HG03565 (cell line): ENCODE results near the gene PDE4B.
"Not testable (repeated sequence)": the region's sequence is repeated elsewhere in the genome, so short reads cannot be mapped to it uniquely, and the experiment has no call there.

Source experiments
- ATAC-seq: cut with Tn5 transposase; IDR thresholded peaks from one replicate; pipeline ENCODE4 v1.9.1; 2021; ENCODE audit warnings: mild to moderate bottlenecking, moderate library complexity; ENCODE audit not compliant: unreplicated experiment

The PDE4B gene

GRCh38 chr1:66296951-66297350, 504.3 kb downstream of the PDE4B start:
- ATAC-seq = no peak

DNA sequence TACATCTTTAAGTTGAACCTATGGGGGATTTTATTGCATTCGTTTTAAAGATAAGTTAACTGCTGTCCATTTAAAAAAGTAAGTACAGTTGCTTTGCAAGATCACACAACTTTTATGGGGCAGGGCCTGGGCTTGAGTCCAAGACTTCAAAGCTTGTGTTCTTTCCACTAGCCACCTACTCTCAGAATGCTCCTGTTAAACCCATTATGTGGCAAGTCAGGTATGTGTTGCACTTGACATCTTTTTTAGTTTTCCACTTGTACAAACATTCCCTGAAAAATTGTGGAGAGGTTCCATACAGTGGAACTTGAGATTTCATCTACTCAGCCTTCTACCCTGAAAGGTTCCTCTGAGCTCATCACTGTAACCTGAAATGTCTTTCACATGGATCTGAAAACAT, 505.8 kb downstream of the PDE4B start:
- no peak for ATAC-seq

GRCh38 chr1:66300280-66300971, 507.7 kb downstream of the PDE4B start:
- ATAC-seq = no peak

DNA sequence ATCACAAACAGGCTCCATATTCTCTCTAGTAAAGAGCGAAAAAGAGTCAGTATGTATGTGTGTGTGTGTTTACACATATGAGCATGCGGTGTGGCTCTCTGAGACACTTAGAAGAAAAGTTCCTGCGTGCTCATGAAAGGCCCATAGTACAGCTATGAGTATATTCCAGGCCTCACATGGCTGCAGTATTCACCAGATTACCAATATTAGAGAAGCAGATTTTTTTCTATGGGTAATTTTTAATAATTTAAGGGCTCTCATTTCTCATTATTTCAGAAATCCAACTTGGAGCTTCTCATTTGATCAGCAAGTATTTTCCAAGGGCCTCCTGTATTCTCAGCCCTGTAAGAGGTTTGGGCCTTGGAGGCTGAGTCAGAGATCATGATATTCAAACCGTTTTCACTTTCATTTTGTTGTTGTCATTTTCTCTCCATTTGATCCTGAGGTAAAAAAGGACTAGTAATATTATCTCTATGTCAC, 508.3 kb downstream of the PDE4B start:
- ATAC-seq = peak; percentile 78

GRCh38 chr1:66302184-66302742, 509.6 kb downstream of the PDE4B start:
- no peak for ATAC-seq

DNA sequence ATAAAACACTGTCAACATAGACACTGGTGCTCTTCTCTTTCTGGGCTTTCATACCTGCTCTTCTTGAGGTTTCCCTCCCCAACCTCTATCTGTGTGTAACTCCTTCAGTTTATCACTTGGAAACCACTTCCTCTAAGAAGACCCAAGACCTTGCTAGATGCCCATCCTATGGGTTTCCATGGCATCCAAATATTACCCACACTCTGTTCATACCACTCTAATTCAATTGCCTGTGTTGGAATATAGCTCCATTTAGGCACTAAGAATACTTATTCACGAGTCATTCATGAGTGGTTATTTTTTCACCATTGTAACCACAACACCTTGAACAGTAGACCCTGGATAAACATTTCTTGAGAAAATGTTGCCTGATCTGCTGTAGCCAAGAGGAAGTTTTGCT, 510.1 kb downstream of the PDE4B start:
- no peak for ATAC-seq

DNA sequence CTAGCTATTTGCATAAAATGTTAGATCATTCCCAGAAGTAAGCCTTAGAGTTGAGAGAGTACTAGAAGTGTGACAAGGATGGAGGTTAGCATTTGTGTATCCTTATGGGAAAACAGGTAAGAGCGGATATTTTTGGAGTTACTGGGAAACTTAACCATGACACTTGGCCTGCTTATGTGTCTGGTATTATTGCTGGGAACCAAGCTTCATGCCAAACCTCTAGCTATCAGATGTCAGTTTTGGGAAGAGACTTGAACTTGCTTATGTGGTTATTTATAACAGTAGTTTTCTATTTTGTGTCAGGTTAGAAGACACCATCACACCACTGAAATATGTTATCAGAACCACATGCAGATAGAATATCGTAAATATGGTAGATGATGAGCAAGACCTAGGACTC, 511.0 kb downstream of the PDE4B start:
- ATAC-seq = no peak

DNA sequence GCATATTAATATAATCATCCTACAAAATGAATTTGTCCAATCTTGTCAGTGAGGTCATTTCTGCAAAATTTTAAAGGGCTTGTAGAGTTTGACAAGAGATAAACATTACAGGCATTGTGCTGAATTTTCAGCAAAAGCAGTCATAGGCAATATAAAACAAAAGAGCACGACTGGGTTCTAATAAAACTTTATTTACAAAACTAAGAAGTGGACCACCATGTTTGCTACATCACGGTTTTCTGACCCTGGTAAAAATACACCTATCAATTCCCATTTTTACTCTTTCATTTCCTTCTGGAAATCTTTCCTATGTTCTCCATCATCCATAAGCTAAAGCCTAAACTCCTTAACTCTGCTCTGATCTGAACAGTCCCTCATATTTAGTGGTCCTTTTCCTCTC, 511.4 kb downstream of the PDE4B start:
- no peak for ATAC-seq

GRCh38 chr1:66305927-66306326, 513.2 kb downstream of the PDE4B start:
- peak; percentile 32 for ATAC-seq

DNA sequence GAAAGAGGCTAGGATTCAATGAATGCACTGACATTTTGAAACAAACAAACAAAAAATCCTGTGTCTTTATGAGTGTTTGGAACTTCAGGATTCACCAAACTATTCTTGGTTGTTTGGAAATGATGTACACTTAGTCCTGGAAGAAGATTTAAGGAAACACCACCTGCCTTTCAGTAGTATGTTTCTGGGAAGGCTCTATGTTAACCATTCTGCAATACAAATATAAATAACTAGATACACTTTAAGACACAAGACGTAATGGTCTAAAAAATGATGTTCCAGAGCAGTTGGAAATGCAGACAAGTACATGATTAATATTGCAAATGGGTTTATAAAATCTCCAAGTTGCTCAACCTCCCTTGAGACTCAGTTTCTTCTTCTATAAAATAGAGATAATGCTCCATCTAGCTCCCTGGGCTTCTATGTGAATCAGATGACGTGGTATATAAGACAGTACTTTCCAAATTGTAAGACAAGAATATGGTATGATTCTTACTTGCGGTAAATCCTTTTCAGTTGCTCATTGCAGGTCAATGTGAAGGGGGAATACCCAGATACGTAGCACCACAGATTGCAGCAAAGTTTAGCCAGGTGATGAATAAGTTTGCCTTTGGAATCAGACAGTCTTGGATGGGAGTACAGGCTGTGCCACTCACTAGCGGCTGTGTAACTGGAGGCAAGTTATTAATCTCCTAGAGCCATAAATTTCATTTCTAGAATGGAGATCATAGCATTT, 516.5 kb downstream of the PDE4B start:
- ATAC-seq = no peak

DNA sequence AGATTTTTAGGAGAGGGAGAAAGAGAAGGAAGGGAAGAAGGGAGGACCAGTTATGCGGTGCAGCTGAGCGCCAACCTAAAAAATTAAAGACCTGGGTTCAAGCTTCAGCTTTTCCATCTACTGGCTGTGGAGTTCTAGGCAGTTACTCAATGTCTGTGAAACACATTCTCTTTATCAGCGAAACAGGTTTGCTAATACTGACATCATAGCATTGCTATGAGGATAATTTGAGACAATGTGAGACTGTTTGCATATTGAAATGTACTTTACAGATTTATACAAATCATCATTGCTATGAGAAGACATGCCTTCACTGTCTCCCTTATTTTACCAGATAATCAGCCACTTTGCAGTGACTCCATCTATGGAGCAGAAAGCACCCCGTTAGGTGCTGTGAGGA, 518.4 kb downstream of the PDE4B start:
- ATAC-seq = no peak

DNA sequence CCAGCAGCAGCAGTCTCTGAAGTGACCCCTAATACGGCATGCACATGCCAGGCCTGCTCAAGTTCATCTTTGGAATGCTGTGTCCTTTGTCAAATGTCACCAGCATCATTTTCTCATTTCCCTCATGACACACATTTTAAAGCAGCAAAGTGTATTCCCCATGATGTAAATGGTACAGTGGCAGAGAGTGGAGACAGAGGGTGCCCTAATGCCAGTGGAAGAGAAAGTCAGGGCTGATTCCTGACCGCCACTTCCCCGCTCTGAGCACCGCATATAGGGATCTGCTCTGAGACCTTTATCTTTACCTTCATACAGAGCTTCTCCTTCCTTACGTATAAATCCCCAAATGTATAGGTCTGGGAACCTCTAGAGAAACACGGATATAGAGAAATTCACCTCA, 518.9 kb downstream of the PDE4B start:
- no peak for ATAC-seq

- ATAC-seq = no peak
Observed at GRCh38 chr1:66312271-66312990, 519.7 kb downstream of the PDE4B start.

DNA sequence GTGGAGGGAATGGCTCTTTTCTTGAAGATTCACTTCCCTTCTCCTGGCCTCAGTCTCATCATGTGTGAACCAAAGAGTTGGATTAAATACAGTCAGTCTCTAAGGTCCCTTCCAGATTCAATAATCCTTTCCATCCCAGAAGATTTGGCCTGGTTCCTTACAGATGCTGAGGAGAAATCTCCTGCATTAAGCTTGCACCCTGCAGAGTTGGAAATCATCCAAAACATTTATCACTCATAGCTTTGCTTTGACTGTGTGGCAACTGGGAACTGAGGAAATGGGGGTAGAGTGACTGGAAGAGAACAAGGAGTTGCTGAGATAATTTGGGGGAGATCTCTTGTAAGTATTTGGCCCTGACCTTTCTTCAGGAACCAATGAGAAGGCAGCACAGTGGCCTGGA, 520.7 kb downstream of the PDE4B start:
- ATAC-seq = no peak

GRCh38 chr1:66315671-66316070, 523.0 kb downstream of the PDE4B start:
- no peak for ATAC-seq

GRCh38 chr1:66316464-66317247, 524.0 kb downstream of the PDE4B start:
- no peak for ATAC-seq

DNA sequence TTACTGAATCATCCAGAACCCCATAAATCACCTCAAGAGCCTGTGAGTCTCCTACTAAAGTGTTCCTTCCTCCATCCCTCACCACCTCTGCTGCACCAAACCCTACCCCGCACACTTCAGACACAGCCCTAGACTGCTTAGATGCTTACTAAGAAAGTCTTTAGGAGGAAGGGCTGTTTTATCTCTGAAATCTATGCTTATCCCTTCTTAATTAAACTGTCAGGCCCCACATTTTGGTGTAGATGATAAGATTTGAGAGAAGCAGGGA, 524.5 kb downstream of the PDE4B start:
- ATAC-seq = no peak

DNA sequence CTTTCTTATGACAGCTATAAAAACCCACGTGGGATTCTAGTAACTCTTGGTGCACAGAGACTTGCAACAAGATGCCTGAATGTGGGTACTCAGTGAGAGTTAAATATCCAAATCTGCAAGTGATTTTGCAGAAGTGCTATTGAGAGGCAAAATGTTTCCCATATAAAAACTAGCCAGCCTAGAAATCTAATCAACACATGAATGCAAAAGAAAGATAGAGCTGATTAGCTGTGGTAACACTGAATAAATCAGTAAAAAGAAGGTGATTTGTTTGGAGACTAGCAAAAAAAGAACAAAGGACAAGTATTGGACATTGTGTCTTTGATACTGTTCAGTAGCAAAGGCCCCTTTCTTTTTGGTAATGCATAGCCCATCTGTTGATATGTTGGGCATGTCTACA, 527.5 kb downstream of the PDE4B start:
- ATAC-seq = no peak

DNA sequence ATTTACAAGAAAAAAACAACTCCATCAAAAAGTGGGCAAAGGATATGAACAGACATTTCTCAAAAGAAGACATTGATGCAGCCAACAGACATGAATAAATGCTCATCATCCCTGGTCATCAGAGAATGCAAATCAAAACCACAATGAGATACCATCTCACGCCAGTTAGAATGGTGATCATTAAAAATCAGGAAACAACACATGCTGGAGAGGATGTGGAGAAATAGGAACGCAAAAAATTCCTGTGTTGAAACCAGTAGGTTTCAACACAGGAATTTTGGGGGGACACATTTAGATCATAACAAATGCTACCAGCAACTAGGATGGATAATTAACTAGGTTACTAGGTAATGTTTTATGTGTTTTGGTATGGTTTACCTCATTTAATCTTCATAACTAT, 529.8 kb downstream of the PDE4B start:
- ATAC-seq = not testable (repeated sequence)

DNA sequence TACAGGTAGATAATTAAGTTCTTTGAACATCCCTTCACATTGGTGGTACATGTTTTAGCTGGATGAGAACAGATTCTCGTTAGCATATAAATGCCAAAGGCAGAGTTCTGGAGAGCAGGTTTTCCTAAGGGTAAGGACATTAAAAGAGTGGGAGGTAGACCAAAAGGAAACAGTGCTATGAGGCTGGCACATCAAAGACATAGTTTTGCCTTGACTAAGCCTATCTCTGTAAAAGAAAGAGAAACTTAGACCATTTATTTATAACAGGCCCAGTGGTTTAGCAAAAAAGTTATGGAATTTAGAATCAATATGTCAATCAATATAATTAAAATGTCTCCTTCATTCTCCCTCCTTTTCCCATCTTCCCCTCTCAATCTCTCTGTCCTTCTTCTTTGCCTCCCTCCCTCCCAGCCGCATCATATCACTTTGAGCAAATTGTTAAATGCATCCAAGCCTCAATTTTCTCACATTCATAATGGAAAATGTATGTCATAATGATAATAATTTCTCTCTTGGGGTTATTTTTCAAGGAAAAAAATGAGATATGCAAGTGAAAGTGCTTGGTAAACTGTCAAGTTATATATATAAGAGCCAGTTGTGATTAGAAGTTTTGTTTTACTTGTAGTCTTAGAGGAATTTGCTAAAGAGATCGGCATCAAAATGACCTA, 531.4 kb downstream of the PDE4B start:
- no peak for ATAC-seq
